CD4-positive, alpha-beta T cell treated with Interferon gamma for 1 hour (primary cell): ENCODE results near the gene AGPAT4.

Source experiments
- DNase-seq: peaks from one replicate; pipeline ENCODE4 v3.0.0-alpha.2; 2020

Gene AGPAT4

DNA sequence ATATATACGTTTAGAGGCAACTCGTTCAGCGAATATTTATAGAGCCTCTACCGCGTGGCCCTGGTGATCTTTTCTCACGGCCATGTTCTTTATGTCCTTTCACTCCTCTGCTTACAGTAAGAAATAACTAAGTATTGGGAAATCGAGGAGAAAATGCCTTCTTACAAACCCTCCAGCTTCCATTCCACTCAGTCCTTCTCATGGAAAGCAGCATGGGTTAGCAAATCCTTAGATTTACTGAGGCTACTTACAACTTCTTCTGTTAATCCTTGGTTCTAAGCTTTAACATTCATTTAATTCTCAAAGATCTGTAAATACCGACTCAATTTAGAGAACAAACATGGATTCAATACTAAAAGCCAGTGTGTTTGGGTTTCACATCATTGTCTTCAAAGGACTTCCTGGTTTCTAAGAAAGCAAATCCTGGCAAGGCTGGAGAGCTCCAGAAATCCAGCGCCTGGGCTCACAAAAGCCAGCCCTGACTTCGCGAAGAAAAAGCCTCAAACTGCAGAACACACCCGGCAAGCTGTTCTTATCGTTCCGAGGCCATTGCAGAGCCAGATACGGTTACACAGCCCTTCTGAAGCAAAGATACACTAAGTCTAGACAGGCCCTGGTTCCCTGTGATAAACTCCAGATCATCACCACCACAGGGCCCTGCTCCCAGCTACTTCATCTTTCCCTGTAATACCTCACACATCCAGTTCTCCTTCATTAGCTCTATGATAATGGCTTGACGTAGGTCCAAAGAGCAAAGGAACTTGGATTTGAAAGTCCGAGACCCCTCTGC is 19.2 kb downstream of the AGPAT4 start:
- no peak for DNase-seq

DNA sequence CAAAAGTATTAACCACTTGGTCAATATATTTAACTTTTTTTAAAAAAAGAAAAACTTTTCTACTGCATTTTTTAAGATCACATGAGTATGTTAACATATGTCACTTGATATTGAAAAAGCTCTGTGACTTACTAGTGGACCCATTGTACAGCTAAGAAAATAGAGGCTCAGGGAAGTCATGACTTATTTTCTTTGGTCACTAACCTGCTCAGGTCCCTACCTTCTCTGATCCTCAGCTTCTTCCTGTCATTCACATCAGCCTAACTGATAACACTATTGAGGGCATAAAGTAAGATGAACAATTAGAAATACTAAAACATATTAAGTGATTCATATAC is 19.8 kb downstream of the AGPAT4 start:
- no peak for DNase-seq

DNA sequence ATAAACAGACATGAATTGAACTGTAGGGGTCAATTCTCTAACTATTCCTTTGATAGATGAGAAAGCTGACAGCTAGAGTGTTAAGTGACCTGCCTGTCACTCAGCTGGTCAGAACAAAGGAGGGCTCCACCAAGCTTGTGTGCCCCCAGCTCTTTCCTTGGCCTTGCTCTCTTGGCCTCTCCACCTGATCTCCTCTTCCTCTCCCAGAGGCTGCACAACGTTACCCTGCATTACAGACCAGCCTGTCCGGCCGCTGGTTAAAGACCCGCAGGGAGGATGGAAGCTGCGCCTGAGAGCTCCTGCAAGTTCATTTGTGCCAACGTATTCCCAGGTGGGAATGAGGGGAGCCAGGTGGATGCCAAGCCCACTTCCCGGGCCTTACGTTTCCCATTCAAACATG is 22.5 kb downstream of the AGPAT4 start:
- no peak for DNase-seq

DNA sequence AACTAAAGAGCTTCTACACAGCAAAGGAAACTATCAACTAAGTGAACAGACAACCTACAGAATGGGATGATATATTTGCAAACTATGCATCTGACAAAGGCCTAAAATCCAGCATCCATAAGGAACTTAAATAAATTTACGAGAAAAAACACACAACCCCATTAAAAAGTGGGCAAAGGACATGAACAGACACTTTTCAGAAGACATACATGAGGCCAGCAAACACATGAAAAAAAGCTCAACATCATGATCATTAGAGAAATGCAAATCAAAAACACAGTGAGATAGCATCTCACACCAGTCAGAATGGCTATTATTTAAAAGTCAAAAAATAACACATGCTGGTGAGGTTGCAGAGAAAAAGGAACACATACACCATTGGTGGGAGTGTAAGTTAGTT is 24.5 kb downstream of the AGPAT4 start:
- no peak for DNase-seq

DNA sequence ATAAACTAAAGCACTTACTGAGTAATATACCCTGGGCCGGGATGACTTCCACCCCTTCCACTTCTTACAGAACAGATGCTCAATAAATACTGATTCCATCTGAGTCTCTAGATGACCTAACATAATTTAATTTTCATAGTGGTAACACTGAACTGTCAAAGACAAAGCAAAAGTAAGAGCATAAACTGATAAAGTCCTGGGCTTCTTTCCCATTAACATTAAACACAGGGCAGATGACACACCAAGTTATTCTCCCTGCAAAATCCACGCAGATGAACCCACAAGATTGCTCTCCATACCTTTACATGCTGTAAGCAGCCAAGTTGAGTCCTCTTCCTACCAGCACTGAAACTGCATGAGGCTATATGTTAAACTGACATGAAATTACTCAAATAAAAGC is 27.1 kb downstream of the AGPAT4 start:
- DNase-seq: no peak

DNA sequence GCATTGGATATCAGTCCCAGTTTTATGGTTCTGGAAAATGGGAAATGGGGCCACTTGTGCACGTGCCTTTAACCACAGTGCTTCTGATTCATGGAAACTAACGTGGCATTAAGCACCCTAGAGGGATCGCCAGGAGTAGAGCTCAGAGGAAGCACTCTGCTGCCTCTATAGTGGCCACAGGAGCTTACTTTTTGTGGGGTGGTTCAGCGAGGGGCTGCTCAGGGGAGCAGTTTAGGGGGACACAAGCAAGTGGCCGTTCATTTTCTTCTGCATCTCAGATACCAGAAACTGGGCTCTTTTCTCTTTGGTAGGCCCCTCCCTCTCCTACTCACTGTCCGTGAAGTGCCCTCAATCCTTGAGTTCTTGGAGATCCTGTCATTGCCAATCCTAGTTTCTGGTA is 28.5 kb downstream of the AGPAT4 start:
- DNase-seq: no peak

DNA sequence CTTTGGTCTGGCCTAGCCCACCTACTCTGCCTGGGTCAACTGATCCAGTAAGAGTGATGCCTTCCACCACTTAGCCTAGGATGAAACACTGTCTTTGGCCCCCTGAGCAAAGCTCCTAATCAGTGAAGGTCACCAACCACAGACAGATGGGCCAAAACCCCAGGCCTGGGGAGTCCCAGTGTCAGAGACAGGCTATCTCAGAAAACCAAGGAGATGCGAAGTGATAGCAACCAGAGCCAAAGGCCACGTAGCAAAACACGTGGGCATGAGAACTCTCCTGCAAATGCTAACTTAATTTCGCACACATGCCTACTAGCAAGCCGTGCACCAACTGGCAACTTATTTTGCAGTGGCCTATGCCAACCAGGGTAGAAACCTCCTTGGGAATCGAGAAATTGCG is 29.1 kb downstream of the AGPAT4 start:
- no peak for DNase-seq

DNA sequence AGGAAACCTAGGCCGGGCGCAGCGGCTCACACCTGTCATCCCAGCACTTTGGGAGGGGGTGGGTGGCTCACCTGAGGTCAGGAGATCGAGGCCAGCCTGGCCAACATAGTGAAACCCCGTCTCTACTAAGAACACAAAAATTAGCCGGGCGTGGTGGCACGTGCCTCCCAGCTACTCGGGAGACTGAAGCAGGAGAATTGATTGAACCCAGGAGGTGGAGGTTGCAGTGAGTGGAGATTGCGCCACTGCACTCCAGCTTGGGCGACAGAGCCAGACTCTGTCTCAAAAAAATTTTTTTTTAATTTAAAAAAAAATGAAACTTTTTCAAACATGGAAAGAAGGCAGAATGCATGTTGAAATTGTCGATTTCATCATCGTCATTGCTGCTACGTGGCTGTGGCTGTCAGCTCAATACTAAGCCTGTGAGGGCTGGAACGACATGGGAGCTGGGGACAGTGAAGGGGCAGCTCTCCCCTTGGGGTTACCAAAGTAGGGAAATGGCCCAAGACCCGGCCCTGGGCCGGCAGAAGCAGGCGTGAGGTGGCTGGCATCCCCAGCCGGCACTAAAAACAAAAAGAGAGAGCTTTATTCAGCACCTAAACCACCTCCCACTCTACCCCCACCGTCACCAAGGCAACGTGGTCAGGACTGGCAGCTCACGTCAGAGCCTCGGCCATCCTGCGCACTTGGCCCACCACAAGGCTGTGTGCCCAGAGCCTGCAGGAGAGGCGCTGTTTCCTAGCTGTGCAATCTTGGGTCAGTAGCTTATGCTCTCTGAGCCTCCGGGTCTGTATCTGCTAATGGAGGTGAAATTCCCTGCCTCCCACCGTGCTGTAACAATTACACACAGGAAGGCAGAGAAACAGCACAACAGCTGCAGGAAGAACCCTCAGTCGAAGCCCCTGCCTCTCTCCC is 30.8 kb downstream of the AGPAT4 start:
- DNase-seq: peak; percentile 81

DNA sequence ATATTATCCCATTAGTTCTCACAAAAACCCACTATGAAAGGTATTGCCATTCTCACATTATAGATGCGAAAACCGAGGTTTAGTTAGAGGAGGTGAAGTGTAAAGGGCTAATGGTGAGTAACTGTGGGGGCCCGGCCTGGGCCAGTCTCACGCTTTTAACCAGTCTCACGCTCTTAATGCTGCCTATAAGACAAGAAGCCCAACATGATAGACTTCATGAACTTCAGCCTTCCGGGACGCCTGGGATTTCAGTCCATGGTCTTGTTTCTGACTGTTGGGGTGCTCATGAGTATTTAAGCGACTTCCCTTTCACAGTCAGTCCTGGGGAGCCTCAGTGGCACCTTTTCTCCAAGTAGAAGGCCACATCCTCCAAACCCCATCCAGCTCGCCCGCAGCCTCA is 31.7 kb downstream of the AGPAT4 start:
- DNase-seq: peak; percentile 23

DNA sequence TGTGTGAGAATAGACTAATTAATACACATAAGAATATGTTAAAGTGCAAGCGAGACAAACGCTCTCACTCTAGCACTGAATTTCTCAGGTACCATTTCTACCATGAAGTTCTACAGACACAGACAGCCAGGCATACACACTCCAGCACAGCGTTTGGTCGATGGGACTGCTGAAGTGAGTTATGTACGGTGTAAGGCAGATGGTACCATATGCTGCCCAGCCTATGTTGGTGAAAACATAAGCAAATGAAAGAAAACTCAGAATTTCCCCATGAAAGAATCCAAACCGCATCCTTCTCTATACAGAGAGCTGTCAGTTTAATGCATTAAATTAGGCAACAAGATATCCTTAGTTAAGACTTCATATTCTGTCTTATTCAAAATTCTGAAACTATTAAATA is 34.9 kb downstream of the AGPAT4 start:
- DNase-seq: no peak

DNA sequence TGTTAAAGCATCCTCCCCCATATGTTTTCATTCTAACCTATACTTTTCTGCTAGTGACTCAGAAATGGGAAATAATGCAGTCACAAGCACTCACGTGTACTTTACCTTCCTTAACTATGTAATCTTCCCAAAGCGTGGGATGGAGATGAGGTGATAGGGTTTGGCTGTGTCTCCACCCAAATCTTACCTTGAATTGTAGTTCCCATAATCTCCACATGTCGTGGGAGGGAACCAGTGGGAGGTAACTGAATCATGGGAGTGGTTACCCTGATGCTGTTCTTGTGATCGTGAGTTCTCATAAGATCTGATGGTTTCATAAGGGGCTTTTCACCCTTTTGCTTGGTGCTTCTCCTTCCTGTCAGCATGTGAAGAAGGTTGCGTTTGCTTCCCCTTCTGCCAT is 35.4 kb downstream of the AGPAT4 start:
- DNase-seq: no peak

DNA sequence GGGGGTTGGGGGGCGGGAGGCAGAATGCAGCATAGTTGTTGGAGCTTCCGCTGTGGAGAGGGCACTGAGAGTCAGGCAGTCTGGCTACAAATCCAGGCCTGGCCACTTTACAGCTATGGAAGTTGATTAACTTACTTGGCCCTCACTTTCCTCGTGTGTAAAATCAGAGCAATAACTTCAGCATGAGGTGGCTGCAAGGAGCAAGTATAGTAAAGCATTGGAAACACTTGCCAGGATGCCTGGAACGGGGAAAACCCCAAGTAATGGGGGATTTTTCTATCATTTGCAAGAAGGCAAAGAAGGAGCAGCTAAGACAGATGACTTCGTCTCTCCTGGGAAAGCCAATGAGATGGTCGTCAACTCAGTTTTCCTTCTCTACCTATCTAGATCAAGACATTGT is 35.8 kb downstream of the AGPAT4 start:
- DNase-seq: no peak

DNA sequence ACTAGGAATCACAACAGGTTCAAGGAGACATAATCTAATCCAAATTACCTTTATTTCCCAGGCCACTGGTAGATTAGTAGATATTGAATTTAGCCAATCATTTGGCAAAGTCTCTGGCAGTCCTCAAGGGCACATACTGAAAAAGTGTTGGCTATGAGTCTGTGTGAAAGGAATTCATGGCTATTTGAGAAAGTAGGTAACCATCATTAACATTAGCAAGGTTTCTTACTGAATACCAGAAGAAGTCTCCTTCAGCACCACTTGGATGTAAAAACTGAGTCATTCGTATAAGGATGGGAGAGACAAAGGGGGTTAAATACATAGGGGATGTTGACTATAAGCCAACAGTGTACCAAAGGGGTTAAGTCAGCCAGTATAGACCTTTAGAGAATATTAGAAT is 36.7 kb downstream of the AGPAT4 start:
- DNase-seq: no peak

DNA sequence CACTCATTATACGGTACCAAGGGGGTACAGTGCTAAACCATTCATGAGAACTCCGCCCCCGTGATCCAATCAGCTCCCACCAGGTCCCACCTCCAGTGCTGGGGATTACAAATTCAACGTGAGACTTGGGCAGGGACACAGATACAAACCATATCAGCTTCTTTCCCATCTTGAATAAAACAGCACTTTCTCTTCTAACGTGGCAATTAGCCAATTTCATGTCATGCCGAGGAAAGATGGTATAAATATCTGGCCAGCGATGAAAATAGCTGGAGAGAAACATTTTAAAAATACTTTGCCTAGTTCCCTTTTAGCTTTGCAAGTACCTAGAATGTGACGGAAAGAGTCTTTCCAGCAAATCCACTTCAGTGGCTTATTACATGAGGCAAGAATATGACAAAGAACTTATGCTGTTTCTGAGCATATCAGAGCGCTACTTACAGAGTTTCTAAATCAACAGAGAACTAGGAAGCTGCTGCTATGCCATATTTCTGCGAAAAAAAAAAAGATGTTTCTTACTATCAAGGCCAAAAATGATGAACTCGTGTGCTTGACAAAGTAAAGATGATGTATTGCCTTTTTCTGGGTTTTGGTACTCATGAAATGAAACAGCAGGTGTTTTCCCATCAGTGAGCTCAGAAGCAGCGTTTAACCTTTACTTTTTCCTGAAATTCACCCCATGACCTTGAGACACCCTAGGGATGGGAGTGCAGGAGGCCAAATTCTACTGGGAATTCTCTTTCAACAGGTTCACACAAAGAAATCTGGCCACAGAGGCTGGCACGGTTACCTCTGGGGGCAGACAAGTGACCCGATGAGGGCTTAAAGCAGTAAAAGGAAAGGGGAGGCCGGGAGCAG is 37.9 kb downstream of the AGPAT4 start:
- DNase-seq: no peak

DNA sequence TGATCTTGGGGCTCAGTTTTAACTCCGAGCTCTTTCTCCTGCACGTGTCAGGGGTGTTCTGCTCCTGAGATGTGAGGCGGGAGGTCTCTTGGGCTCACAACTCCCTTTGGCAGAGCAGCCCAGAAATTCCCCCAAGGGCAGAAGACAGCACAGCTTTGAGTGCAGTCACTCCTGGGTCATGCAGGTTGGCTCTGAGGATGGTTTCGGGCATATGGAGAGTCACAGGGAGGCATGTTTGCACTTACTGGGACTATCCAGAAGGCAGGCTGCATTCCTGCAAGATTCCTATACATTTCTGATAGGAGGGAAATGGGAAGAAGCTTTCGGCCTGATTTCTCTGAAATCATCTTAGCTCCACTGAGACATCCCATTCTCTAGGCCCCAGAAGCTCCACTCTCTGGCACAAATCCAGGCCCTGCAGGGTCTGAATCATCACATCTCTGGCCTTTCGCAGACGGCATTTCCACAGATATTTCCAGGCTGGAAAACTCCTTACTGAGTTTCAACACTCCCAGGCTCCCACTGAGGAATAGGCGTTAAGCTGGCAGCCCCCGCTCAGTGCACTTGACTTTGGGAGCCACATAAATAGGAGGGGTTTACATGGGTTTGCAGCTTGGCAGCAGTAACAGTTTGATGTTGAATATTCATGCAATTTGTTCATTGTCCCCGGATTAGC is 39.7 kb downstream of the AGPAT4 start:
- DNase-seq: no peak

DNA sequence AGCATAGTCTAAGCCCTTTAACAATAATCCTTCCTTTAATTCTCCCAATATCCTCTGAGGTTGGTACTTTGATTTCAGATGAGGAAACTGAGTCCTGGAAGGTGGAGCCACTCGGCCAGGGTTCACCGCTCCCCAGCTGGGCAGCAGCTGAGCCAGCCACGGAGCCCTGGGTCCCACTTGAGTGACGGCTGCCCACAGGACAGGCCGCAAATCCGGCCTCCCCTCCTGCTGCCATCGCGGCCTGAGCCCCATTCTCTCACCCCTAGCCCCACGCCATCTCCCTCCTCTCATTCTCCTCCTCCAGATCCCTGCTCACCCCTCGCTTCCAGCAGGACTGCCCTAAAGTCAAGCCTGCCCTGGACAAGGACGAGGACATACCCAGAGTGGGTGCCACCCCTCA is 41.4 kb downstream of the AGPAT4 start:
- DNase-seq: no peak

DNA sequence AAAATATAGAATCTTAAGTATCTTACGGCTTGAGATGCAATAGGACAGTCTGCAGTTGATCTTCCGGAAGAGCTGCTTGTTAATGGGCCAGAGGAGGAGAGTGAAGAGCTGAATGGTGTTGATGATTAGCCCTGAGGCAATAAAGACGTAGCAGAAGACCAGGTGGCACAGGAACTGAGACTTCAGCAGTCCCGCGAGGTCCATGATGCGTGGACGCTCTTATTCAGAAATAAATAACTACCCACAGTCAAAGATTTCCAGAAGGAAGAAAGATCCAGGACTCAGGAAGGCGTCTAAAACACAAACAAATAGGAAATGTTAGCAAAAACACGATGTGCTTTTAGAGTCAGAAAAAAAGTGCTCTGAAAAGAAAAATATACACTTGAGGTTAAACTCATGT is 41.9 kb downstream of the AGPAT4 start:
- DNase-seq: no peak

DNA sequence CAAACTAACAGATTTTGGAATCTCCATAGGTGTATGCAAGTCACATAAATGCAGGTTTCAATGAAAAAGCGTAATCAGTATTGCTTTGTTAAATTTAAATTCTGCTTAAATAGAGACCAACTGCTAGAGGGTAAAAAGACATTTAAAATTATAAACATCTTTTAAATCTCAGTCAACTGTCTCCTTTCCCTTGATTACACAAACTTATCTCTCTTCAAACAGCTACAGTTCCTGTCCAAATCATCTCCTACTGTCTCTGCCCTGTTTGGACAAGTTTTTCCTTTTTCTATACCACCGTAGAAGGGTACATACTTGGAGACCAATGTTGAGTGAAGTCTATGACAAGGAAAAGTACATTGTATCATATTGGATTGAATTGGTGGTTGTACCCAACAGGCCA is 43.5 kb downstream of the AGPAT4 start:
- no peak for DNase-seq

DNA sequence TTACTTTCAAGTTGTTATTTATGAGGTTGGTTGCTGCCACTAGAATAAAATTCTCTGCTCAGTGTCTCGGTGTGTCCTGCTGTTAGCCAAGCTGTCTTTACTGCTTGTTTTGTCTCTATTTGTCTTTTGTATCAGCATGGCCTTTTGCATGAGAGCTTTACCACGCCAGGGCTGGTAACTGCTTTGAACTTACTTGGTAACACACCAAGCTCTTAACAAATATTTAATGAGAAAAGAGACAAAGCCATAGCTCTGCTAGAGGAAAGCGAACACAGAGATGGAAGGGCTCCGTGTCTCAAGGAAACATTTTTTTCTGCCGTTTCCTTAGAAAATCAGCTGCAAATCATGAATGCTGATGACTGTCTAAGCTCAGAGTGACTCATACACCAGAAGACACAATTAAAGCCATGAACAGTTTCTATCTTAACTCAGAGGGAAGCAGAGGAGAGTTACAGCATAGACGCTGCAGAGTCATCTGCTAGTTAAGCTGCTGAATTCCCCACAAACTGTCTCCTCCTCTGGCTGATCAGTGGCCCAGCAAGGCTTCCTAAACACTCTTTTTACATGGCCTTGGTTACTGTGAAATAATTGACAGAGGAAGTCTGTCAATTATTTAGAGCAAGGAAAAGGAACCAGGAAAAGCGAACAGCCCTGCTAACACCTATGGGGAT is 44.8 kb downstream of the AGPAT4 start:
- no peak for DNase-seq

DNA sequence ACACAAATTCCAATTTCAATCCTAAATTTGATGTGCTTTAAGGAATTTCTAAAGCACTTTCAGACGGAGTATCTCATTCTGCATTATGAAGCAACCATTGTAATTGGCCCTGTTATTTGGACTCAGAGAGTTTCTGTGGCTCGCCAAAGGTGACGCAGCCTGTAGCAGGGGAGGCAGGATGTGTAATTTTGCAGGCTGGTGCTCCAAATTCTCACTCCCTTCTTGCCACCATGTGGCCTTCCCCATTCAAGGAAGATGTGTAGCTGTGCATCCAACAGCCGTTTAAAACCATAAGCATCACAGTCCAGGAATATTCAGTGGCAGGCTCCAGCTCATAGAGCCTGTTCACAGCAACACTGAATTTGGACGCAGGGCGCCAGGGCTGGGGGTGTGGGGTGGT is 45.8 kb downstream of the AGPAT4 start:
- no peak for DNase-seq

DNA sequence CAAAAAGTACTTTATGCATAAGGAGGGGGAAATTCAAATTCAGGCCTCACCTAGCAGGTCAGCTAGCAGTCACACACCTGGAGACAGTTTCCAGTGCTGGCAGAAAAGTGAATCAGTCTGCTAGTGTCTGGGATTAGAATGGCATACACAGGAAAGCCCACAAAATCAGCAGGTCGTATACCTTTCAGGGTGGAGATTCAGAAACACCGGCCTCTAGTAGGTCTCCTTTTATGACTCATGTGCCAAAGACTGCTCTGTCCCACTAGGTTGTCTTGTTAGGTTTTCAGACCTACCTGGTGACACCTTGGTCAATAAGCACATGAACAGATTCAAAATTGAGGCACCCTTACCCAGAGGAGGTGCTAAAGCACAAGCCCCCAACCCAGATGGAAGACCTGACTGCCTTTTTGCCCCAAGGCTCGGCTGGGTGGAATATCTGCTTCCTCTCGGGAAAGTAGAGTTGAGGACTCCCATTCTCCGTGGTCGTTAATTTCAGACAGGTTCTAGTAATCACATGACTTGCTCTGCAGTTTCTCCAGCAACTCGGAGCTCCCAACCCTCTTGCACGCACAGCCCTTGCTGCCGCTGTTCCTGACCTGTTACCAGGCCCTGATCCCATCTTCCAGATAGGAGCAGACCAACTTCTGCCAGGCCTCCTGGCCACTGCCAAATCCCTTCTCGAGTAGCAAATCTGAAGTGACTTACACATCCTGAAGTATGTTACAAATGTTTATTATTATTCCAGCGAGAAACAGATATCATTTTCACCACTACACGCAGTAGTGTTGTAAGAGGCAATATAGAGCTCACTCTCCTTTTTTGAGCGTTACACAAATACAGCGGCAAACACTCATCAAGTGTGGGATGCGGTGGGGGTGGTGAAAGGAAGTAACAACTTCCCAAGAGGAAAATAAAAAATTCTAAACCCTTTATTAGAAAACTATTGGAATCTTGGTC is 46.6 kb downstream of the AGPAT4 start:
- no peak for DNase-seq
